Neural cell (in vitro differentiated cells): ENCODE results near the gene KLHDC4. TPM values are rescaled to one million over a fixed set of nuclear protein-coding genes. Genes with fewer than 3 reads are reported as not detected.
"Not testable (repeated sequence)": the region's sequence is repeated elsewhere in the genome, so short reads cannot be mapped to it uniquely, and the experiment has no call there.

ENCODE experiments used
- H2AFZ ChIP-seq: fragments of 200-600, 300-800 bp; sonication (generic), shearing (Covaris generic); 2 replicates; pipeline ENCODE4 v1.6.0; 2014; ENCODE audit warnings: low read depth, mild to moderate bottlenecking, antibody characterized with exemption, low read length, moderate library complexity
- H3F3A ChIP-seq: fragments of 200-600 bp; shearing (Covaris generic); 2 replicates; pipeline ENCODE4 v1.6.1; 2016; ENCODE audit warnings: mild to moderate bottlenecking, moderate library complexity, mixed read lengths, antibody characterized with exemption, low read length; ENCODE audit not compliant: insufficient read depth, poor library complexity, severe bottlenecking
- H3K27ac ChIP-seq: fragments of 200-600, 300-800 bp; sonication (generic), shearing (Covaris generic); 2 replicates; pipeline ENCODE4 v1.5.1; 2014; ENCODE audit warnings: mild to moderate bottlenecking, low read length, moderate library complexity
- H3K27me3 ChIP-seq: fragments of 300-800, 200-600 bp; sonication (generic), shearing (Covaris generic); 2 replicates; pipeline ENCODE4 v1.6.0; 2014; ENCODE audit warnings: mild to moderate bottlenecking, low read depth, low read length, moderate library complexity; ENCODE audit not compliant: insufficient read depth
- H3K36me3 ChIP-seq: fragments of 300-800, 200-600 bp; sonication (generic), shearing (Covaris generic); 2 replicates; pipeline ENCODE4 v1.5.1; 2014; ENCODE audit warnings: mild to moderate bottlenecking, antibody characterized with exemption, low read length, moderate library complexity; ENCODE audit not compliant: insufficient read depth
- H3K4me2 ChIP-seq: fragments of 300-800, 200-600 bp; sonication (generic), shearing (Covaris generic); 2 replicates; pipeline ENCODE4 v1.6.0; 2014; ENCODE audit warnings: mild to moderate bottlenecking, low read length
- H3K4me3 ChIP-seq: fragments of 300-800, 200-600 bp; sonication (generic), shearing (Covaris generic); 2 replicates; pipeline ENCODE4 v1.5.1; 2014; ENCODE audit warnings: mild to moderate bottlenecking, low read length, moderate library complexity
- H3K79me2 ChIP-seq: fragments of 200-600 bp; shearing (Covaris generic); replicated peaks from 2 replicates; pipeline ENCODE4 v1.6.0; 2014; ENCODE audit warnings: mild to moderate bottlenecking, low read length, moderate library complexity; ENCODE audit not compliant: insufficient read depth
- H3K9ac ChIP-seq: fragments of 300-800, 200-600 bp; sonication (generic), shearing (Covaris generic); 2 replicates; pipeline ENCODE4 v1.6.1; 2016; ENCODE audit warnings: mild to moderate bottlenecking, low read length, mixed read lengths
- H3K9me2 ChIP-seq: fragments of 200-600 bp; shearing (Covaris generic); 2 replicates; pipeline ENCODE4 v1.6.1; 2016; ENCODE audit warnings: mild to moderate bottlenecking, low read length, mixed read lengths; ENCODE audit not compliant: insufficient read depth
- H3K9me3 ChIP-seq: fragments of 200-600, 300-800 bp; sonication (generic), shearing (Covaris generic); 2 replicates; pipeline ENCODE4 v1.6.1; 2016; ENCODE audit warnings: mild to moderate bottlenecking, mixed run types, low read length, moderate library complexity, mixed read lengths
- H4K20me1 ChIP-seq: fragments of 200-600 bp; shearing (Covaris generic); 2 replicates; pipeline ENCODE4 v1.6.1; 2016; ENCODE audit warnings: mild to moderate bottlenecking, mixed run types; ENCODE audit not compliant: insufficient read depth
- CTCF ChIP-seq: fragments of 450-650 bp; IDR thresholded peaks from 2 replicates; pipeline ENCODE4 v1.5.1; 2014; ENCODE audit warnings: antibody characterized with exemption, mild to moderate bottlenecking, moderate library complexity; ENCODE audit not compliant: poor library complexity, severe bottlenecking
- EP300 ChIP-seq: fragments of 450-650 bp; conservative IDR thresholded peaks from 2 replicates; pipeline ENCODE4 v1.6.1; 2014; ENCODE audit warnings: antibody characterized with exemption, mild to moderate bottlenecking, moderate library complexity; ENCODE audit not compliant: poor library complexity, severe bottlenecking
- EZH2 ChIP-seq: fragments of 200-600, 300-800 bp; shearing (Covaris generic), sonication (generic); IDR thresholded peaks from 2 replicates; pipeline ENCODE4 v1.6.1; 2014; ENCODE audit warnings: antibody characterized with exemption, low read length, borderline replicate concordance, mild to moderate bottlenecking; ENCODE audit not compliant: insufficient read depth, poor library complexity, severe bottlenecking
- MXI1 ChIP-seq: fragments of 450-650 bp; conservative IDR thresholded peaks from 2 replicates; pipeline ENCODE4 v1.6.1; 2014; ENCODE audit warnings: antibody characterized with exemption, mild to moderate bottlenecking; ENCODE audit not compliant: poor library complexity, severe bottlenecking
- POLR2AphosphoS5 ChIP-seq: IDR thresholded peaks from 2 replicates; pipeline ENCODE4 v1.6.1; 2012
- RAD21 ChIP-seq: fragments of 450-650 bp; conservative IDR thresholded peaks from 2 replicates; pipeline ENCODE4 v1.6.1; 2014; ENCODE audit warnings: antibody characterized with exemption, mild to moderate bottlenecking, moderate library complexity
- REST ChIP-seq: IDR thresholded peaks from 2 replicates; pipeline ENCODE4 v1.6.1; 2012; ENCODE audit warnings: borderline replicate concordance
- SMC3 ChIP-seq: fragments of 450-650 bp; conservative IDR thresholded peaks from 2 replicates; pipeline ENCODE4 v1.6.1; 2014; ENCODE audit warnings: antibody characterized with exemption, mild to moderate bottlenecking, moderate library complexity; ENCODE audit not compliant: poor library complexity
- TAF1 ChIP-seq: IDR thresholded peaks from 2 replicates; pipeline ENCODE4 v1.6.1; 2012; ENCODE audit warnings: low read depth
- polyA plus RNA-seq: library from polyadenylated mRNA; depleted of rRNA; stranded (reverse); fragments of >200 nt; gene quantifications from 2 replicates; pipeline ENCODE4 v1.2.3, GENCODE V29; 2014

The KLHDC4 gene
- polyA plus RNA-seq, 1 donor from 2014 or later = 27.5 TPM

GRCh38 chr16:87790292-87791100, 24.7 kb upstream of the KLHDC4 start:
- no peaks in the 10 kb centered on the region for H3K27me3 ChIP-seq
- H3K79me2 ChIP-seq = no peaks in the 10 kb centered on the region
- H3K36me3 ChIP-seq = no peaks in the 10 kb centered on the region
- H4K20me1 ChIP-seq = no peaks in the 10 kb centered on the region
- no peaks in the 10 kb centered on the region for H3F3A ChIP-seq
- no peak overlapping the region for H3K4me2 ChIP-seq
- H3K4me3 ChIP-seq = no peak overlapping the region
- TF ChIP-seq POLR2AphosphoS5 (no peak), REST (no peak), SMC3 (no peak), EP300 (no peak), CTCF (no peak), MXI1 (no peak), EZH2 (no peak), TAF1 (no peak), RAD21 (no peak)
- no peak overlapping the region for H3K27ac ChIP-seq
- no peak overlapping the region for H2AFZ ChIP-seq
- no peaks in the 10 kb centered on the region for H3K9me2 ChIP-seq
- no peak overlapping the region for H3K9ac ChIP-seq
- H3K9me3 ChIP-seq = no peaks in the 10 kb centered on the region

GRCh38 chr16:87789437-87790291, 23.9 kb upstream of the KLHDC4 start:
- no peak overlapping the region for H2AFZ ChIP-seq
- no peaks in the 10 kb centered on the region for H3K79me2 ChIP-seq
- H3K27me3 ChIP-seq = no peaks in the 10 kb centered on the region
- no peak for TF ChIP-seq SMC3
- no peak for TF ChIP-seq MXI1
- H3K4me3 ChIP-seq = no peak overlapping the region
- H3F3A ChIP-seq = no peaks in the 10 kb centered on the region
- no peaks in the 10 kb centered on the region for H3K36me3 ChIP-seq
- no peak overlapping the region for H3K9ac ChIP-seq
- H3K9me2 ChIP-seq = no peaks in the 10 kb centered on the region
- H3K4me2 ChIP-seq = no peak overlapping the region
- no peaks in the 10 kb centered on the region for H4K20me1 ChIP-seq
- no peak overlapping the region for H3K27ac ChIP-seq
- no peaks in the 10 kb centered on the region for H3K9me3 ChIP-seq

GRCh38 chr16:87788730-87789436, 23.1 kb upstream of the KLHDC4 start:
- H3K27ac ChIP-seq, H3K9ac ChIP-seq, H3K9me2 ChIP-seq, H3K36me3 ChIP-seq, H3K4me2 ChIP-seq, H3K9me3 ChIP-seq, H3K27me3 ChIP-seq, H4K20me1 ChIP-seq, H3K79me2 ChIP-seq, H3F3A ChIP-seq, H3K4me3 ChIP-seq, H2AFZ ChIP-seq: not testable (repeated sequence)

GRCh38 chr16:87787451-87788091, 21.8 kb upstream of the KLHDC4 start:
- not testable (repeated sequence) for H3K4me2 ChIP-seq, H3K27ac ChIP-seq, H3K27me3 ChIP-seq, H4K20me1 ChIP-seq, H3K9me2 ChIP-seq, H3F3A ChIP-seq, H3K36me3 ChIP-seq, H3K4me3 ChIP-seq, H3K9ac ChIP-seq, H3K79me2 ChIP-seq, H2AFZ ChIP-seq, H3K9me3 ChIP-seq
